DMS153 treated with DMSO at 0.1 percent for 48 hours (cell line): Measurements from ENCODE around the gene NDUFB5.

ENCODE experiments used
- DNase-seq: peaks from one replicate; lab custom pipeline; 2025; ENCODE audit not compliant: unreplicated experiment; lab: John Stamatoyannopoulos, UW

Gene NDUFB5

GRCh38 chr3:179676081-179676480, 71.5 kb downstream of the NDUFB5 start:
- DNase-seq, result no peak
